Gastroesophageal sphincter (tissue), 3 donors: ENCODE results near the gene PPM1H.

Experiments
- EP300 ChIP-seq: sonication (generic); formaldehyde crosslinking; IDR thresholded peaks from one replicate; pipeline ENCODE4 v1.6.1; 2017; ENCODE audit warnings: antibody characterized with exemption, mild to moderate bottlenecking
- POLR2A ChIP-seq, 2 donors: fragments of 450-650 bp; IDR thresholded peaks; one replicate each; pipeline ENCODE4 v1.6.1; 2017; ENCODE audit warnings: antibody characterized with exemption in 2 of 2, mild to moderate bottlenecking in 2 of 2, moderate library complexity in 1 of 2
- POLR2AphosphoS5 ChIP-seq: sonication (generic); formaldehyde crosslinking; IDR thresholded peaks from one replicate; pipeline ENCODE4 v1.6.1; 2017; ENCODE audit warnings: antibody characterized with exemption
- TF ChIP-seq, protein P1 (sequence below), 4 experiments: fragments of 200-600 bp in 2 of 4; fragments of 450-650 bp in 2 of 4; sonication (generic) in 1 of 4; IDR thresholded peaks; one replicate each; pipeline ENCODE4 v1.5.1; 2017 to 2019; ENCODE audit warnings: antibody characterized with exemption in 4 of 4, mild to moderate bottlenecking in 2 of 4, moderate library complexity in 2 of 4

GRCh38 chr12:62792236-62792870 is 142.6 kb downstream of the PPM1H start:
- TF ChIP-seq, protein P1, sequence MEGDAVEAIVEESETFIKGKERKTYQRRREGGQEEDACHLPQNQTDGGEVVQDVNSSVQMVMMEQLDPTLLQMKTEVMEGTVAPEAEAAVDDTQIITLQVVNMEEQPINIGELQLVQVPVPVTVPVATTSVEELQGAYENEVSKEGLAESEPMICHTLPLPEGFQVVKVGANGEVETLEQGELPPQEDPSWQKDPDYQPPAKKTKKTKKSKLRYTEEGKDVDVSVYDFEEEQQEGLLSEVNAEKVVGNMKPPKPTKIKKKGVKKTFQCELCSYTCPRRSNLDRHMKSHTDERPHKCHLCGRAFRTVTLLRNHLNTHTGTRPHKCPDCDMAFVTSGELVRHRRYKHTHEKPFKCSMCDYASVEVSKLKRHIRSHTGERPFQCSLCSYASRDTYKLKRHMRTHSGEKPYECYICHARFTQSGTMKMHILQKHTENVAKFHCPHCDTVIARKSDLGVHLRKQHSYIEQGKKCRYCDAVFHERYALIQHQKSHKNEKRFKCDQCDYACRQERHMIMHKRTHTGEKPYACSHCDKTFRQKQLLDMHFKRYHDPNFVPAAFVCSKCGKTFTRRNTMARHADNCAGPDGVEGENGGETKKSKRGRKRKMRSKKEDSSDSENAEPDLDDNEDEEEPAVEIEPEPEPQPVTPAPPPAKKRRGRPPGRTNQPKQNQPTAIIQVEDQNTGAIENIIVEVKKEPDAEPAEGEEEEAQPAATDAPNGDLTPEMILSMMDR (IDR thresholded peaks at IDR 0.05), result no peak
- TF ChIP-seq EP300 (no peak), POLR2A (IDR thresholded peaks at IDR 0.05) (no peak), POLR2AphosphoS5 (no peak)
